ENCODE data around the gene PSMA8. TPM values are rescaled to one million over a fixed set of nuclear protein-coding genes. Genes with fewer than 3 reads are reported as not detected.

PSMA8 gene
- total RNA-seq, 2 experiments from 2014 or later: 1.3 to 1.8 TPM

DNA sequence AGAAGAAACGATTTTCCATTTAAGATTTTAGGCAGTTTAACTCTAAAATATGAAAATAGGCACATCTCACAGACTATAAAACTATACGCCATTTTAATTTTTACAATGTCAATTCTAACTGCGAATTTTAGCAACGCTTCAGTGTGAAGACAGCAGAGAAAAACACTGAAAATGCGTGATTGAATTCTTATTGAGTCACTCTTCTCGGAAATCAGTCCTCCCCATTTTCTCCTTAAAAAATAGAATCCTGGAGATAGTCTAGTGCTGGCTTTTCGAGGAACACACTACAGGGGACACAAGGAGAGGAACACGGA, 92.2 kb downstream of the PSMA8 start:
- CTCF ChIA-PET: no interaction called here
- POLR2A ChIA-PET: interaction anchor here (0.9 to 3.1 kb wide), 5 partner anchors 8 to 149 kb away, joined by 4 to 12 read pairs (median 5); no protein-coding TSS in a partner anchor
- no peaks in the 10 kb centered on the region for H3K9me3 Mint-ChIP-seq
- DNase-seq (no peak), ATAC-seq (peak; percentile 25)
- peak overlapping the region; percentile 96 for H3K27ac Mint-ChIP-seq
- intact Hi-C loops (cut with micrococcal nuclease): loop anchor here (2.0 to 5.0 kb wide), 2 partner anchors 33 to 134 kb away; partner anchors contain the start of gene SS18
- H3K4me1 Mint-ChIP-seq (ENCODE audit: low read depth): peaks cover 37% of the 10 kb centered on the region
- peaks cover 7% of the 10 kb centered on the region for H3K36me3 Mint-ChIP-seq (ENCODE audit: low read depth)
- TF ChIP-seq, protein P1, sequence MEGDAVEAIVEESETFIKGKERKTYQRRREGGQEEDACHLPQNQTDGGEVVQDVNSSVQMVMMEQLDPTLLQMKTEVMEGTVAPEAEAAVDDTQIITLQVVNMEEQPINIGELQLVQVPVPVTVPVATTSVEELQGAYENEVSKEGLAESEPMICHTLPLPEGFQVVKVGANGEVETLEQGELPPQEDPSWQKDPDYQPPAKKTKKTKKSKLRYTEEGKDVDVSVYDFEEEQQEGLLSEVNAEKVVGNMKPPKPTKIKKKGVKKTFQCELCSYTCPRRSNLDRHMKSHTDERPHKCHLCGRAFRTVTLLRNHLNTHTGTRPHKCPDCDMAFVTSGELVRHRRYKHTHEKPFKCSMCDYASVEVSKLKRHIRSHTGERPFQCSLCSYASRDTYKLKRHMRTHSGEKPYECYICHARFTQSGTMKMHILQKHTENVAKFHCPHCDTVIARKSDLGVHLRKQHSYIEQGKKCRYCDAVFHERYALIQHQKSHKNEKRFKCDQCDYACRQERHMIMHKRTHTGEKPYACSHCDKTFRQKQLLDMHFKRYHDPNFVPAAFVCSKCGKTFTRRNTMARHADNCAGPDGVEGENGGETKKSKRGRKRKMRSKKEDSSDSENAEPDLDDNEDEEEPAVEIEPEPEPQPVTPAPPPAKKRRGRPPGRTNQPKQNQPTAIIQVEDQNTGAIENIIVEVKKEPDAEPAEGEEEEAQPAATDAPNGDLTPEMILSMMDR (IDR thresholded peaks at IDR 0.05): no peak
- H3K27me3 Mint-ChIP-seq: no peaks in the 10 kb centered on the region
- peak overlapping the region; percentile 95 for H3K4me3 Mint-ChIP-seq

DNA sequence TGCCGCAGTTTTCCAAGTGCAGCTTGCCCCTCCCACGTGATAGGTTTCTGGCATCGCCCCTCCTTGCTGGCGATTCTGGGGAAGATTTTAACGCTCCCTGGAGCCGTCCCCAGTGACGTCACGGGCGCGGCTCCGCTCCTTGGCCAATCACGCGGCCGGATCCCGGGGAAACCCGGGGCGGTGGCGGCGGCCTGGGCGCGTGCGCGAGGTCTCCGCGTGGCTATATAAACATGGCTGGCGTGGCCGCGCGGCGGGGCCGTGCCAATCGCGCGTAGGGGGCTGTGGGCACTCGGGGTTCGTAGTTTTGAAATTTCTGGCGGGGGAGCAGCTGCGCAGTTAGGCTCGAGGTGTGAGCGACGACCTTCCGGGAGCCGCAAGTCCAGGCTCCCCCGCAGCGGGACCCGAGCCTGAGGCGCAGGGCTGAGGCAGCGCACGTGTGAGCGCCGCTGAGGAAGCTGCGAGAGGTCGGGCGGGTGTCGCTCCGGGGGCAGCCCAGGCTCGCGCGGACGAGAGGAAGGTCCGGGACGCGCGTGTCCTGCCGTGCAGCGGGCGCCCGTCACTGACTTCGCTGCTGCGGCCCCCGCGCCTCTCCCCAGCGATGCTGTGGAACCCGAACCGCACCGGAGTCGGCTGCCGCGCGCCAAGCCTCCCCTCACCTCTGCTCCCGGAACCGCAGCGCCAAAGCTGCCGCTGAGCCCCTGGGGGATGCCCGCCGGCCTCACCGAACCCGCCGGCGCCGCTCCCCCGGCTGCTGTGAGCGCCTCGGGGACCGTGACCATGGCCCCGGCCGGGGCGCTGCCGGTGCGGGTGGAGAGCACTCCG, 92.8 kb downstream of the PSMA8 start, which contains the start of gene TAF4B:
Gene TAF4B, plus strand, starts transcription at position 217 of the 822 bp plus-strand sequence. Its CDS starts 489 bp downstream, at position 706.
- intact Hi-C loops (cut with micrococcal nuclease): loop anchor here (2.0 to 5.0 kb wide), 2 partner anchors 34 to 134 kb away; partner anchors contain the start of gene SS18
- TF ChIP-seq, protein P1 (IDR thresholded peaks at IDR 0.05): no peak
- peak; percentile 94 for DNase-seq
- no peaks in the 10 kb centered on the region for H3K9me3 Mint-ChIP-seq
- H3K27me3 Mint-ChIP-seq: no peaks in the 10 kb centered on the region
- peak within 1 kb of the TSS; percentile 96 for H3K27ac Mint-ChIP-seq
- ChIA-PET POLR2A (interaction anchor here (0.8 to 3.1 kb wide), 10 partner anchors 9 to 149 kb away, joined by 3 to 12 read pairs (median 4); no protein-coding TSS in a partner anchor), CTCF (no interaction called here)
- peaks cover 8% of the 10 kb centered on the region for H3K36me3 Mint-ChIP-seq (ENCODE audit: low read depth)
- H3K4me3 Mint-ChIP-seq: peak within 1 kb of the TSS; percentile 95
- H3K4me1 Mint-ChIP-seq (ENCODE audit: low read depth): peaks cover 38% of the 10 kb centered on the region
- peak; percentile 82 for ATAC-seq

DNA sequence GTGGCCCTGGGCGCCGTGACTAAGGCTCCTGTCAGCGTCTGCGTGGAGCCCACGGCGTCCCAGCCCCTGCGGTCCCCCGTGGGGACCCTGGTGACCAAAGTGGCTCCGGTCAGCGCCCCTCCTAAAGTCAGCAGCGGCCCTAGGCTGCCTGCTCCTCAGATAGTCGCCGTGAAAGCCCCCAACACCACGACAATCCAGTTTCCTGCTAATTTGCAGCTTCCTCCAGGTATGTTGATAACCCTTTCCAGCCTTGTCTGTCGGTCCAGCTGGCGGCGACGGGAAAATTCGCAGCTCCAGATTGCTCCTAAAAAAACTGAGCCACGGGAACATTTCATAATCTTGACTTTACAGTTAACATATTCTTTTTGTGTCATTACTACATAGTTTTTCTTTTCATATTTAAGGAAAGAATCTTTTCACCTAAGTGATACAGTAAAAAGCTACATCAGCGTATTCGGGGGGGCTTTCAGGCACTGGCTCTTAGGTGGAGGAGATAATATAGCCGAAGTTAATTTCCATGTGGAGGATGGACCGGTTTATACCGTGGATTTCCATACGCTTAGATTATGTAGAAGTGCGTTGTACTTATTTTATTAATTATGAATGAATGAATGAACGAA, 93.5 kb downstream of the PSMA8 start:
- H3K27ac Mint-ChIP-seq: peak overlapping the region; percentile 86
- intact Hi-C loops (cut with micrococcal nuclease): loop anchor here (2.0 to 5.0 kb wide), 2 partner anchors 34 to 135 kb away; partner anchors contain the start of gene SS18
- POLR2A ChIA-PET: interaction anchor here (0.8 to 3.1 kb wide), 10 partner anchors 8 to 150 kb away, joined by 3 to 12 read pairs (median 4); no protein-coding TSS in a partner anchor
- TF ChIP-seq, protein P1 (IDR thresholded peaks at IDR 0.05): no peak
- H3K4me1 Mint-ChIP-seq (ENCODE audit: low read depth): peaks cover 45% of the 10 kb centered on the region
- peaks cover 13% of the 10 kb centered on the region for H3K36me3 Mint-ChIP-seq (ENCODE audit: low read depth)
- peak overlapping the region; percentile 95 for H3K4me3 Mint-ChIP-seq
- ATAC-seq (no peak), DNase-seq (no peak)
- CTCF ChIA-PET: no interaction called here
- no peaks in the 10 kb centered on the region for H3K27me3 Mint-ChIP-seq
- H3K9me3 Mint-ChIP-seq: no peaks in the 10 kb centered on the region

DNA sequence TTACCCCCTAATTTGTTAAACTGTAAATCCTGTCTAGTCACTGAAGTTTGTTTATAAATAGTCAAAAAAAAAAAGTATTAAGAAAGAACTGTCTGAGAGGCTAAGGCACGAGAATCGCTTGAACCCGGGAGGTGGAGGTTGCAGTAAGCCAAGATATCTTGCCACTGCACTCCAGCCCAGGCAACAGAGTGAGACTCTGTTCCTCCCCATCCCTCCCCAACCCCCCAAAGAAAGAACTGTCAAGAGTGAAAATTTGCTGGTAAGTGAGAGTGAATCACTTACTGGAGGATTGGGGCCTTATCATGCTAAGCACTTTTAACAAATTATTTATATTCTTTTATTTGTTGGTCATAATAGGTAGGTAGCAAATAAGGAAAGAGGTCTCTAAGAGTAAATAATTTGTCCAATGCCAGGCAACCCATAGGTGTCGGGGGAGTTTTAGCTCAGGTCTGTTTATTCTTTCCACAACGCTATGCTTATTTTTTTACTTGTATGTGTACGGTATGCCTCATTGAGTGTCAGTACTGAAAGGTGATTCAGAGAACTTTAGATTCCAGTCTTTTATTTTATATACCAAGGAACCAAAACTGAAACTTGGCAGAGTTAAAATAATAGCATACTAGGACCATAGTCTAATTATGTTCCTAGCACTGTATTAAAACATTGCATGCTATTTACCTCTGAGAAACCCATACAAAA, 95.0 kb downstream of the PSMA8 start:
- no peak overlapping the region for H3K27ac Mint-ChIP-seq
- H3K9me3 Mint-ChIP-seq: no peaks in the 10 kb centered on the region
- ATAC-seq: no peak
- TF ChIP-seq, protein P1 (IDR thresholded peaks at IDR 0.05): no peak
- ChIA-PET CTCF (no interaction called here), POLR2A (no interaction called here)
- intact Hi-C loops (cut with micrococcal nuclease): loop anchor here (5.0 kb wide), 1 partner anchor 136 kb away; the partner anchor contains the start of gene SS18
- no peak for DNase-seq
- peak overlapping the region; percentile 95 for H3K4me3 Mint-ChIP-seq
- H3K27me3 Mint-ChIP-seq: no peaks in the 10 kb centered on the region
- peaks cover 14% of the 10 kb centered on the region for H3K36me3 Mint-ChIP-seq (ENCODE audit: low read depth)
- H3K4me1 Mint-ChIP-seq (ENCODE audit: low read depth): peaks cover 55% of the 10 kb centered on the region

All from activated CD8-positive, alpha-beta T cell treated with anti-CD3 and anti-CD28 coated beads for 36 hours (primary cell).